Activated naive CD4-positive, alpha-beta T cell treated with anti-CD3 and anti-CD28 coated beads, Interleukin-2, amount 10 ng/mL, durations not matched to agents 7 days and 5 days (primary cell): ENCODE data around the gene RAG2.

ENCODE experiments used
- CTCF ChIA-PET: fragments of 350-600 bp; sonication (Branson Sonifier 250); formaldehyde crosslinking; loops from one replicate; lab custom pipeline; 2021; ENCODE audit warnings: antibody characterized with exemption; lab: Charles Lee
- DNase-seq: peaks from one replicate; pipeline ENCODE4 v3.0.0-alpha.2; 2020
- H3K27ac Mint-ChIP-seq: one replicate; pipeline ENCODE4 v1.8.0; 2021; ENCODE audit warnings: mild to moderate bottlenecking, moderate library complexity, mixed read lengths
- H3K27me3 Mint-ChIP-seq: one replicate; pipeline ENCODE4 v1.8.0; 2021; ENCODE audit warnings: mild to moderate bottlenecking, mixed read lengths
- H3K36me3 Mint-ChIP-seq: one replicate; pipeline ENCODE4 v1.8.0; 2021; ENCODE audit warnings: mixed read lengths
- H3K4me1 Mint-ChIP-seq: one replicate; pipeline ENCODE4 v1.8.0; 2021; ENCODE audit warnings: mixed read lengths
- H3K4me3 Mint-ChIP-seq: one replicate; pipeline ENCODE4 v1.8.0; 2021; ENCODE audit warnings: mild to moderate bottlenecking, moderate library complexity, mixed read lengths
- H3K9me3 Mint-ChIP-seq: one replicate; pipeline ENCODE4 v1.8.0; 2021; ENCODE audit warnings: mixed read lengths

The RAG2 gene

DNA sequence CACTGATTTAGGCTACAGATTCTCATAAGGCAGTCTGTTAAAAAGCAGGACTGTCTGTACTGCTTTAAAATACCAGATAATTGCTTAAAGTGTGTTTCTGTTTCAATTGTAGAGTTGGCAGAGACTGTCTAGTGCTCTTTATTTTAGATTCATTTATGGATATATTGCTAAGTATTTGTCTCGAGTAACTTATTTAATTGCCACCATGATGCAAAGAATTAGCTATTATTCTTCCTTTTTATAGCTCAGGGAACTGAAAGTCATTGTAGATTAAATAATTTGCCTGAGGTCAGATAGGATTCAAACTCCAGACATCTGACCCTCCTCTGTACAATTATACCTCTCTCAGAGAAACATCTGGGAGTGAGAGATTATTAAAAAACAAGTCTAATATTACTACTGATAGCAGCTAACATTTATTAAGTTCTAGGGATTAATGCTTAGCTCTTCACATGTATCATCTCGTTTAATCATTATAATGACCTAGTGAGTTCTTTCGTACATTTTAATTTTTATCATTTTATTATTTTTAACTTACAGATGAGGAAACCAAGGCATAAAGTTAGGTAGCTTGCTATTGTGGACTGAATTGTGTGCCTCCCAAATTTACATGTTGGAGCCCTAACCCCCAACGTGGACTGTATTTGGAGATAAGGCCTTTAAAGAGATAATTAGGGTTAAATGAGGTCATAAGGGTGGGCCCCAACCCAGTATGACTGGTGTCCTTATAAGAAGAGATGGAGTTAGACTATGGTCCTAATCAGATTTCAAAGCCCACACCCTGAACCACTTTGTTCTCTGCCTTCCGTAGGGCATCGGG is 19.7 kb upstream of the RAG2 start:
- Mint-ChIP-seq H3K4me1 (no peaks in the 10 kb centered on the region), H3K4me3 (no peak overlapping the region), H3K9me3 (no peaks in the 10 kb centered on the region), H3K27me3 (peaks cover 8% of the 10 kb centered on the region), H3K27ac (no peak overlapping the region), H3K36me3 (no peaks in the 10 kb centered on the region)
- no peak for DNase-seq
- CTCF ChIA-PET: interaction anchor here (0.8 to 1.0 kb wide), 2 partner anchors 12 to 53 kb away, joined by 3 read pairs; no protein-coding TSS in a partner anchor

DNA sequence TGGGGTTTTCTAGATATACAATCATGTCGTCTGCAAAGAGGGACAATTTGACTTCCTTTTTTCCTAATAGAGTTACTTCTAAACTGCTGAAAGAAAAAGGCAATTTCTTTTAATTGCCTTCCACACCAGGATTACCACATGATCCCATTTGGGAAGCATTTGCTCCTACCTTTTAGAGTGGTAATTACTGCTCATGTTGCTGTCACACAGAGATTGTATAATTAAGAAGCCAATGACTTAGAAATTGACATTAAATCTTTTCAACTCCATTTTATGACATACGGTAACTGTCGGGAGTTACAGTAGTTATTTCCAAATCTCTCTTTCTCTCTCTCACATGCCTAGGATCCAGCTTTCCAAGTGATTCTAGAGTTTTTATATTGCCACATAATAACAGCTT is 17.8 kb upstream of the RAG2 start:
- Mint-ChIP-seq H3K27ac (no peak overlapping the region), H3K27me3 (peaks cover 8% of the 10 kb centered on the region), H3K9me3 (no peaks in the 10 kb centered on the region), H3K36me3 (no peaks in the 10 kb centered on the region), H3K4me1 (no peaks in the 10 kb centered on the region), H3K4me3 (no peak overlapping the region)
- CTCF ChIA-PET: no interaction called here
- no peak for DNase-seq

DNA sequence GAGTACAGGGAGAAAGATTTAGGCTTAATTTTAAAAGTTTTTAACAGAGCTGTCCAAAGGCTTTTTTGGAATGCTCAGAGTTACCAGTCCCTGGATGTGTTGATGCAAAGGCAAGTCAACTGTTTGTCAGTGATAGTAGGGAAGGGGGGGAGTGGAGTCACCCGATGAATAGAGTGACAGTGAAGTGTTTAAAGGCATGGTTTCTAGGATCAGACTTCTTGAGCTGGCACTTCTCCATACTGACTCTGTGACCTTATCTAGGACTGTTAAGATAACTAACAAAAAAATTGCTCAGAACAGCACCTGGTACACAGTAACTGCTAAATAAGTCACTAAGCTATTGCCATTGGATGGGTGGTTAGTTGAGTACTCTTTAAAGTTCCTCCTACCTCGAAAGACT is 11.3 kb upstream of the RAG2 start:
- Mint-ChIP-seq H3K36me3 (no peaks in the 10 kb centered on the region), H3K4me3 (no peak overlapping the region), H3K27ac (no peak overlapping the region), H3K27me3 (no peaks in the 10 kb centered on the region), H3K9me3 (no peaks in the 10 kb centered on the region), H3K4me1 (no peaks in the 10 kb centered on the region)
- no peak for DNase-seq
- CTCF ChIA-PET: no interaction called here

DNA sequence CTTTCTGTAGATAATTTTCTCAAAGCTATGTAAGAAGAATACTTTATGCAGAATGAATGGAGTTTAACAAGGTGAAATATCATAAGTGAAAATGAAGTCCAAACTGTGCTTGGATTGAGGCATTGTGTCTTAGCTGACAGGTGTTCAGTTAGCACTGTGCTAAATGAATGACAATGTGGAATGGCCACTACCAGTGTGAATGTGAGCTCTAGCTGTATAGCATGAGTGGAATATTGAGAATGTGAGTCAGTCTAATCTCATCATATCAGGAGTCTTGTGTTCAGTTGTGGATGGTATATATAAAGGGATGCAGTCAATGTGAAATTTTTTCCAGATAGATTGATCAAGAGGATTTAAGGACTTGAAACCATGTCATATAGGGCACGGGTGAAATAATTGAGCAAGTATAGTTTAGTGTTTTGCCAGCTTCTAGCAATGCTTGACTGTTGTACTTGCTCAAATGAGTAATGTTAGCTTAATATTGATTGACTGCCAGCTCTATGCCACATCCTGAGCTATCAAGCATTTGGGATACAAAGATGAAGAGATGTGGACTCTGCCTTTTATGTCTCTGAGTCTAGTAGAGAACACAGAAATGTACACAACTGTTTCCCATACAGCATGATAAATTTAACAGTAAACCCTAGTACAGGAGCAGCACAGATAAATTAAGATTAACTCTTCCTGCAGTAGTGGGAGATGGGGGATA is 10.6 kb upstream of the RAG2 start:
- CTCF ChIA-PET: interaction anchor here (1.1 kb wide), 1 partner anchor 44 kb away, joined by 3 read pairs; no protein-coding TSS in a partner anchor
- Mint-ChIP-seq H3K36me3 (no peaks in the 10 kb centered on the region), H3K27me3 (no peaks in the 10 kb centered on the region), H3K27ac (no peak overlapping the region), H3K9me3 (no peaks in the 10 kb centered on the region), H3K4me1 (no peaks in the 10 kb centered on the region), H3K4me3 (no peak overlapping the region)
- DNase-seq: no peak

DNA sequence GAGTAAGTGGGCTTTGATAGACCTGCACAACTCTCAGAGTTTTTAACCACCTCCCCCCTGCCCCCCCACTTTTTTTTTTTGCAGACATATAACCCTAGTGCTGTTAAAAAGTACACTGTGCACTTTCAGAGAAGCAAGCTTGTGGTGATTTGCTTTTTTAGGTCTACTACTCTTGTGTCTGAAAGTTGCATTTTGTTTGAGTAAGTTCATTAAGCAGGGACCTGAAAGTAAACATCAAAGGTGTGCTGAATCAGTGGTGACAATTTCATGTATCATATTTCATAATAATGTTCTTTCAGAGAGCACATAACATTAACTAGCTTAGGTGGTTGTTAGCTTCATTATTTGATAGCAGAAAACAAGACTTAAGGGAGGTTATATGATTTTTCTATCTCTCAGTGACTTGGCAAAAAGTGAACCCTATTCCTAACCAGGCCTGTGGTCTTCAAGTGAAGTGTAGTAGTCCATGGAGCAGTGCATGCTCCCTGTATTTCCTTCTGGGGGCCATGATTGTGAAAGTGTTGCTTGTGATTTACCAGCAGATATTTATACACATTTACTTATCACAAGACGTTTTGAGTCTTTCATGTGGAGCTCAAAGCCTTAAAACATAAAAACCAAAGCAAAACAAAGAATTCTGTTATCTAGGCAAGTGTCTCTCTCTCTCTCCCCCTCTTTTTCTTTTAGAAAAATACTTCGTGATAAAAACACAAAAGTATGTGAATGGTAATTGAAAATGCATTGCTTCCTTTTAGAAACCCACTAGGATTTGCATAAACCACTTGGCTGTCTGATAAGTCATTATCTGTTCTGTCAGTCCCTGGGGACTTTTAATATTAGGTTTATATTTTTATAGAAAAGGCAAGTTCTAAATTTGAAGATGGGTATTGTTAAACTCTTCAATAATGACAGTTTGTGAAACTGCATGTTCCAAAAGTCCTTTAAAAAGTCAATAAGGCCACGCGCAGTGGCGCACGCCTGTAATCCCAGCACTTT is 7.5 kb upstream of the RAG2 start:
- Mint-ChIP-seq H3K27me3 (no peaks in the 10 kb centered on the region), H3K9me3 (no peaks in the 10 kb centered on the region), H3K27ac (no peak overlapping the region), H3K4me3 (no peak overlapping the region), H3K4me1 (no peaks in the 10 kb centered on the region), H3K36me3 (no peaks in the 10 kb centered on the region)
- CTCF ChIA-PET: interaction anchor here (0.9 to 1.0 kb wide), 2 partner anchors 12 to 48 kb away, joined by 3 read pairs; no protein-coding TSS in a partner anchor
- no peak for DNase-seq

DNA sequence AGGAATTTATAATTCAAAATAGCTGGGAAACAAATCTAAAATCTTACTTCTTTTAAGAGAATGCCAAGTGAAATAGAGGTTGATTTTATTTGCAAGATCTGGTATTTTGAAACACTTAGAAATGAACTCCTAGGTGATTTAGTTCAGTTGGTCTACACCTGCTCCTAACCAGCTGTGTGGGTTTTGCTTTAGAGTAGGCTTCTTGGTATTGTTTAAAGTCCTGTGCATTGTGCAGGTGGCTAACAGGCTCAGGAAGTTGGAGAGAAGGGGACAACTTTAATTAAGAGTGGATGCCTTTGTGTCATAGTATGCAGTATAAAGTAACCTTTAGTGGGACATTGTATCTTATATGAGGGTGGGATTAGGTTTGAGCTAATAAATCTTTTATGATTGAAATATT is 4.1 kb upstream of the RAG2 start:
- no peaks in the 10 kb centered on the region for H3K4me1 Mint-ChIP-seq
- no peaks in the 10 kb centered on the region for H3K36me3 Mint-ChIP-seq
- H3K27me3 Mint-ChIP-seq: peaks cover 3% of the 10 kb centered on the region
- no peak for DNase-seq
- no peaks in the 10 kb centered on the region for H3K9me3 Mint-ChIP-seq
- H3K27ac Mint-ChIP-seq: no peak overlapping the region
- CTCF ChIA-PET: interaction anchor here (1.5 kb wide), 1 partner anchor 38 kb away, joined by 5 read pairs; no protein-coding TSS in a partner anchor
- no peak overlapping the region for H3K4me3 Mint-ChIP-seq

DNA sequence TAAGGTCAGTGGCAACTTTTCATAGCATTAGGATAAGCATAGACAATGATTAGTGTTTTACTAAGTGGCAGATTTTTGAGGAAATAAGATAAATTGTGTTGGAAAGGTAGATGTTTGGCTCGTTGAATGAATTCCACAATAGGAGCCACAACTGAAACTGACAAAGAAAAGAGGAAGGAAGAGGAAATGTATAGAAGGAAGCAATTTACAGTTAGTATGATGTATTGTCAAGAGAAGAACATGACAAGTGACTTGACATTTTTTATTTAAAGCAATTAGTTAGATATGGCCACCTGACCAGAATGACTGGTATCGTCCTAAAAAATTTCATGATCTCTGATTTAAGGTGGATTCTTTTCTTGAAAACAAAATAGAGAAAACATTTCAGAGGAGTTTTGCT is 3.1 kb upstream of the RAG2 start:
- no peaks in the 10 kb centered on the region for H3K36me3 Mint-ChIP-seq
- H3K27me3 Mint-ChIP-seq: peaks cover 3% of the 10 kb centered on the region
- no peak for DNase-seq
- CTCF ChIA-PET: no interaction called here
- H3K9me3 Mint-ChIP-seq: no peaks in the 10 kb centered on the region
- H3K27ac Mint-ChIP-seq: no peak overlapping the region
- H3K4me3 Mint-ChIP-seq: no peak overlapping the region
- no peaks in the 10 kb centered on the region for H3K4me1 Mint-ChIP-seq

DNA sequence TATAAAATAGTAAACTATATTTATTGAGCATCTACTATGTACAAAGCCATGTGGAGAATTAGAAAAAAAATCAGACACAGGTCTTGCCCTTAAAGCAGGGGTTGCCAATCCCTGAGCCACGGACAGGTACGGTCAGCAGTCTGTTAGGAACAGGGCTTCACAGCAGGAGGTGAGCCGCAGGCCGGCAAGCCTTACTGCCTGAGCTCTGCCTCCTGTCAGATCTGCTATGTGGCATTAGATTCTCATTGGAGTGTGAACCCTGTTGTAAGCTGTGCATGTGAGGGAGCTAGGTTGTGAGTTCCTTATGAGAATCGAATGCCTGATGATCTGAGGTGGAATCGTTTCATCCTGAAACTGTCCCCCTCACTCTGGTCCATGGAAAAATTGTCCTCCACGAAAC is 2.1 kb upstream of the RAG2 start:
- peaks cover 3% of the 10 kb centered on the region for H3K27me3 Mint-ChIP-seq
- CTCF ChIA-PET: no interaction called here
- H3K9me3 Mint-ChIP-seq: no peaks in the 10 kb centered on the region
- no peak for DNase-seq
- H3K4me3 Mint-ChIP-seq: no peak overlapping the region
- H3K4me1 Mint-ChIP-seq: no peaks in the 10 kb centered on the region
- H3K27ac Mint-ChIP-seq: no peak overlapping the region
- no peaks in the 10 kb centered on the region for H3K36me3 Mint-ChIP-seq

DNA sequence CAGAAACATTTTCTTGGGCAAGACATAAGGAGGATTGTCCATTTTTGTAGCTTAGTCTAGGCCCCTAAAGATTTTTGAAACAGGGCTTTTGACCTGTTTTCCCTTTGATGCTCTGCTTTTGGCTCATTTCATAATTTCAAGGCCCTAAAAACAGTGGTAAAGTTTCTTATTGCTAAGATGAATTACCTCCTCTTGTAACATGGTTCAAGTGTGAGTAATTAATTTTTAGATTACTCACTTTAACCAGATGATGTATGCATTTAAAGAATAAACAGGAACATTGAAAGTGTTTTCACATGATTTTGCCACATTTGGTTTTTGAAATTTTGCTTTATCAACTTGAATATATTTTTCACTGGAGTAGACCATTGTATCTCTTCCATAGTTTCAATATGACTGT is 1.2 kb downstream of the RAG2 start:
- no peak overlapping the region for H3K27ac Mint-ChIP-seq
- no peaks in the 10 kb centered on the region for H3K9me3 Mint-ChIP-seq
- no peak overlapping the region for H3K4me3 Mint-ChIP-seq
- no peaks in the 10 kb centered on the region for H3K36me3 Mint-ChIP-seq
- no peak for DNase-seq
- CTCF ChIA-PET: no interaction called here
- peaks cover 6% of the 10 kb centered on the region for H3K4me1 Mint-ChIP-seq
- H3K27me3 Mint-ChIP-seq: peaks cover 30% of the 10 kb centered on the region

DNA sequence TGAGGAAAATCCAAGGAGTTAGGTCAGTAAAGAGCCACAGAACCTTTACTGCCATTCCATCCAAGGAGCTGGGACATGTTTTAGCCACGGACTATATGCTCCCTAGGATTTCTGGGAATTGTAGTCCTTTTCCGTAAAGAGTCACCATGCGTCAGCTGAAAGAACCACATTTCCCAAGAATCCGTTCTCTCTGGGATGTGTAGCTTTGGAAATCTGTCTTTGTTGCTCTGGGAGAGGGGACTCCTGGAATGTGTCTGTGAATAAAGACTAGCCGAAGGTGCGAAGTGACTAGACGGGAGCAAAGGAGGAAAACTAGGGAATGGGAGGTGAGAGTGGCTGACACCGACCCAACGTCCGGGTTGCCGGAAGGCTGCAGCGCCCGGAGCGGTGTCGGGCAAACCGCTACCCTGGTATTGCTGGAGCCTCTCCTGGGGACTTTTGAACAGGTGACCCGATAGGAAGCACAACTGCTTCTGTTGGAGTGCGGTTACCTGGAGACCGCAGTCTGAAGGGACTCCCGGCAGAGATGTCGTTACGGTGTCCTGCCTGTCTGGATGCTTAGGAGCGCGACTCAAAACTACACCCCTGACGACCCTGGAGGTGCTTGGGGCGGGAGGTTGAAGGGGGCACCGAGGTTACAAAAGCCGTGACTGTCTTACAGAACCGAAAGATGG is 3.6 kb downstream of the RAG2 start, which contains the start of gene IFTAP:
Gene IFTAP, plus strand, starts transcription at position 187 of the 674 bp plus-strand sequence. CDS start 15,602 bp downstream, outside the sequence.
- H3K4me1 Mint-ChIP-seq: peaks cover 6% of the 10 kb centered on the region
- no peaks in the 10 kb centered on the region for H3K36me3 Mint-ChIP-seq
- peak; percentile 38 for DNase-seq
- H3K27ac Mint-ChIP-seq: no peak within 1 kb of the TSS
- H3K27me3 Mint-ChIP-seq: peaks cover 26% of the 10 kb centered on the region
- H3K9me3 Mint-ChIP-seq: no peaks in the 10 kb centered on the region
- H3K4me3 Mint-ChIP-seq: peak within 1 kb of the TSS; percentile 83
- CTCF ChIA-PET: no interaction called here

DNA sequence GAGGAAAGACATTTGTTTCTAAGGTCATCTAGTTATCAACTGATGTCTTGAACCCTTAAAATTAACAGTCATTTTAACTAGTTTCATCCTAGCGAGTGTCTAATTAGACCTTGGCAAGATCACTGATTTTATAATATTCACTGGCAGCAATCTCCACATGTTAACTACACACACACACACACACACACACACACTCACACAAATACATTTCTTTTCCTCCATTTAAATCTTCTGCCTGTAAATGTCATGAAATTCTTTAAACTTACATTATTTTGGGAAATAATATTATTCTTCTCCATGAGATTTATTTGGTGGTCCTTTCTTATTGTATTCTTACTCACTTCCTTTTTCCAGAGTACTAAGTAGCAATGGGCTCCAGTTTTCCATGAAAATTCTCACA is 6.6 kb downstream of the RAG2 start:
- H3K27ac Mint-ChIP-seq: no peak overlapping the region
- H3K36me3 Mint-ChIP-seq: no peaks in the 10 kb centered on the region
- H3K27me3 Mint-ChIP-seq: peaks cover 26% of the 10 kb centered on the region
- H3K9me3 Mint-ChIP-seq: no peaks in the 10 kb centered on the region
- H3K4me1 Mint-ChIP-seq: peaks cover 6% of the 10 kb centered on the region
- DNase-seq: no peak
- CTCF ChIA-PET: no interaction called here
- H3K4me3 Mint-ChIP-seq: no peak overlapping the region

DNA sequence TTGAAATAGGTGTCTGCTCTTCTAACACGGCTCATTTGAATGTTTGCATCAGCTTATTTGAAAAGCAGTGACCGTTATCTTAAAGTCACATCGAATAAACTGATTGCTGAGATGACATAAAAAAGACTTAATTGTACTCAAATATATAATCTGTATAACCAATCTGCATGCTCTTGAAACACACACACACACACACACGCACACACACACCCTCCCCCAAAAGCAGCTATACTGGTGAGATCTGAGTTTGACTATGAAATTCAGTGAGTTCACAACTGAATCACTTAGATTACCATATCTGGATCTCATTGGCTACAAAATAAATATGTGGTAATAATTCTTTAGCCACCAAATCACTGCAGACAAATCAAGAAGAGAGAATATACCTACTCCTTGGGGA is 7.5 kb downstream of the RAG2 start:
- H3K9me3 Mint-ChIP-seq: no peaks in the 10 kb centered on the region
- H3K27me3 Mint-ChIP-seq: peaks cover 26% of the 10 kb centered on the region
- CTCF ChIA-PET: interaction anchor here (0.6 to 0.7 kb wide), 2 partner anchors 88 to 148 kb away, joined by 3 to 4 read pairs; no protein-coding TSS in a partner anchor
- H3K27ac Mint-ChIP-seq: no peak overlapping the region
- H3K4me3 Mint-ChIP-seq: no peak overlapping the region
- no peaks in the 10 kb centered on the region for H3K36me3 Mint-ChIP-seq
- peaks cover 6% of the 10 kb centered on the region for H3K4me1 Mint-ChIP-seq
- DNase-seq: no peak

DNA sequence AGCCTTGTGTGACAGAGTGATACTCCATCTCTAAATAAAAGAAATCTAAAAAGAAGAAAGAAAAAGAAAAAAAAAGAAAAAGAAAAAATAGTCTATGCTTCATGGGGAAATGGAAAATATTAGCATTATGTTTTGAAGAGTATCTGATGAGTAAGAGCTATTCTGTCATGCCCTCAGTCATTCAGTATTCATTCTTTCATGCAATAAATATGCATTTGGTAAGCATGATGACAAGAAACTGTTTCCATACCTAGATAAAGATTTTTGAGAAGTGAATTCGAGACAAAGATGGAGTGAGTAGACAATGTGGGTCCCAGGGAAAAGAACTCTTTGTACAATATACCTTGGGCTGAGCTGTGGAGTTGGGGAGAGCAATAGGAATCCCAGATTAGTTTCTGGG is 9.9 kb downstream of the RAG2 start:
- CTCF ChIA-PET: no interaction called here
- no peak overlapping the region for H3K27ac Mint-ChIP-seq
- H3K36me3 Mint-ChIP-seq: no peaks in the 10 kb centered on the region
- H3K9me3 Mint-ChIP-seq: no peaks in the 10 kb centered on the region
- DNase-seq: no peak
- no peaks in the 10 kb centered on the region for H3K4me1 Mint-ChIP-seq
- H3K4me3 Mint-ChIP-seq: no peak overlapping the region
- peaks cover 7% of the 10 kb centered on the region for H3K27me3 Mint-ChIP-seq
